ENCODE measurements around the gene C22orf23. TPM values are rescaled to one million over a fixed set of nuclear protein-coding genes. Genes with fewer than 3 reads are reported as not detected.

C22orf23 gene
- total RNA-seq, 1 experiment from 2014 or later = 0.47 TPM

DNA sequence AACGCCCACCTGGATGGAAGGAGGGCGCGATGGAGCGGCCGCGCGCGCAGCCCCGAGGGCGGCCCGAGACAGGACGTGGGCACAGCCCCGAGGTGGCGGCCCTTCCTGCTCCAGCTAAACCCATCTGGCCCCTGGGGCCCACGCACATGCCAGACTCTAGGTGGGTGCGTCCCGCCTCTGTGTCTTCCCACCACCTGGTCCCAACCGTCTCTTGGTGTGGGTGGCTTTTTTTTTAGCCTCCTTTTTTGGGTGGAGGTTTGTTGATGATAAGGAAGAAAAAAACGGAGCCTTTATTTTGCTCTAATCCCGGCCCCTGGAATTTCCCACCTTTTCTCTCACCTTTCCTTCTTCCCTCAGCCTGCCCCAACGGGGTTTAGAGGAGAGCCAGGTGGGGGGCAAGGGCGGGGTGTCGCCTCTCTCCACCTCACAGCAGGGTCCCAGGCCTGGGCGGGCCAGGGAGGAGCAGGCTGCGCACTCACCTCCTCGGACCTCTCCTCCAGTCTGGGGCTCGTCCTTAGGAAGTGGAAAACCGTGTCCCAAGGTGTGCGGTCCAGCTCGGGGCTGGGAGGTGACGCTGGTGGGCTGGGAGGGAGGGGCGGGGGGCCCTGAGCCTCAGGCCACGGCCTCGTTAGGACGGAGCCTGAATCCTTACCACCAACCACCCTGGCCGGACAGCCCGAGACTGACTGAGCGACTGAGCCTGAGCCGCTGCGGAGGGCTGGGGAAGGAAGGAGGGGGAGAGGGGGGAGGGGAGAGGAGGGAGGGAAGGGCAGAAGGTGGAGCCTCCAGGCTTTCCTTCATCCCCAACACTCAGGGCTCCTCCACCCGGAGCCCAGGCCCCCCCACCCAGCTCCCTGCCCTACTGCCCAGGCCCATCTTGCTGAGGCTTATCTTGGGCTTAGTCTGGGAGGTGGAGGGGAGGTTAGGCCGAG is 30.7 kb upstream of the C22orf23 start, which contains the start of gene SOX10:
Gene SOX10 (minus strand): TSS at position 696 of the 932 bp plus-strand sequence. CDS start 771 bp downstream, outside the sequence.
- no peak within 1 kb of the TSS for H3K4me2 ChIP-seq (ENCODE audit: low read length)
- ChIA-PET POLR2A (no interaction called here), CTCF (no interaction called here), RAD21 (ENCODE audit: low non-redundant PET in 1 of 2, low total read pairs in 2 of 2, uncharacterized antibody in 2 of 2, unreplicated experiment in 2 of 2) (no interaction called here)
- no peak within 1 kb of the TSS for H3K4me3 ChIP-seq (replicated peaks in 1 of 2; ENCODE audit: low read depth in 1 of 2, low read length in 2 of 2)
- H3K4me1 ChIP-seq (ENCODE audit: control insufficient read depth in 1 of 2, insufficient read depth in 2 of 2, low read length in 2 of 2) = no peaks in the 10 kb centered on the region
- no peak for TF ChIP-seq ZFX (IDR thresholded peaks at IDR 0.05)
- no peak for TF ChIP-seq EGR1 (IDR thresholded peaks at IDR 0.05; ENCODE audit: low read depth)
- TF ChIP-seq RAD21 (IDR thresholded peaks at IDR 0.05; ENCODE audit: low read depth) = no peak
- TF ChIP-seq, protein P1, sequence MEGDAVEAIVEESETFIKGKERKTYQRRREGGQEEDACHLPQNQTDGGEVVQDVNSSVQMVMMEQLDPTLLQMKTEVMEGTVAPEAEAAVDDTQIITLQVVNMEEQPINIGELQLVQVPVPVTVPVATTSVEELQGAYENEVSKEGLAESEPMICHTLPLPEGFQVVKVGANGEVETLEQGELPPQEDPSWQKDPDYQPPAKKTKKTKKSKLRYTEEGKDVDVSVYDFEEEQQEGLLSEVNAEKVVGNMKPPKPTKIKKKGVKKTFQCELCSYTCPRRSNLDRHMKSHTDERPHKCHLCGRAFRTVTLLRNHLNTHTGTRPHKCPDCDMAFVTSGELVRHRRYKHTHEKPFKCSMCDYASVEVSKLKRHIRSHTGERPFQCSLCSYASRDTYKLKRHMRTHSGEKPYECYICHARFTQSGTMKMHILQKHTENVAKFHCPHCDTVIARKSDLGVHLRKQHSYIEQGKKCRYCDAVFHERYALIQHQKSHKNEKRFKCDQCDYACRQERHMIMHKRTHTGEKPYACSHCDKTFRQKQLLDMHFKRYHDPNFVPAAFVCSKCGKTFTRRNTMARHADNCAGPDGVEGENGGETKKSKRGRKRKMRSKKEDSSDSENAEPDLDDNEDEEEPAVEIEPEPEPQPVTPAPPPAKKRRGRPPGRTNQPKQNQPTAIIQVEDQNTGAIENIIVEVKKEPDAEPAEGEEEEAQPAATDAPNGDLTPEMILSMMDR (IDR thresholded peaks at IDR 0.05 in 2 of 3, conservative IDR thresholded peaks at IDR 0.05 in 1 of 3; ENCODE audit: borderline replicate concordance in 1 of 3, insufficient read depth in 1 of 3, low read depth in 2 of 3, low read length in 2 of 3) = no peak
- TF ChIP-seq TCF7L2 (IDR thresholded peaks at IDR 0.05; ENCODE audit: borderline replicate concordance, extremely low read depth, insufficient read depth, insufficient read length) = no peak
- H4K20me1 ChIP-seq (ENCODE audit: insufficient read depth) = no peaks in the 10 kb centered on the region
- no peaks in the 10 kb centered on the region for H3K27me3 ChIP-seq (ENCODE audit: insufficient read depth, low read length)
- BruUV-seq (replicated peaks) = no TSS peak
- DNase-seq (ENCODE audit: low read depth, low spot score) = no peak
- H3K9me2 ChIP-seq (ENCODE audit: insufficient read depth) = no peaks in the 10 kb centered on the region
- no peak within 1 kb of the TSS for H3K9ac ChIP-seq (ENCODE audit: low read length)
- no peak for ATAC-seq
- H3K27ac ChIP-seq (ENCODE audit: low read depth, low read length) = no peak within 1 kb of the TSS
- H2AFZ ChIP-seq (ENCODE audit: low read depth, low read length, poor library complexity, severe bottlenecking) = no peak within 1 kb of the TSS
- no peaks in the 10 kb centered on the region for H3K9me3 ChIP-seq (ENCODE audit: control insufficient read depth in 1 of 2, insufficient read depth in 1 of 2, low read depth in 1 of 2, low read length in 2 of 2)
- intact Hi-C loops (cut with micrococcal nuclease) = no loop called here
- no peaks in the 10 kb centered on the region for H3K79me2 ChIP-seq (ENCODE audit: insufficient read depth, low read length)
- H3K36me3 ChIP-seq (ENCODE audit: control insufficient read depth in 1 of 2, insufficient read depth in 2 of 2, low read length in 2 of 2) = no peaks in the 10 kb centered on the region
